NB4 (cell line): ENCODE data around the gene F8.
"Not testable (repeated sequence)": the region's sequence is repeated elsewhere in the genome, so short reads cannot be mapped to it uniquely, and the experiment has no call there.

Source experiments
- CTCF ChIP-seq: IDR thresholded peaks from one replicate; pipeline ENCODE4 v1.5.1; 2012; ENCODE audit warnings: low read depth, low read length
- POLR2A ChIP-seq: IDR thresholded peaks from 2 replicates; pipeline ENCODE4 v1.6.1; 2011; ENCODE audit warnings: mild to moderate bottlenecking; ENCODE audit not compliant: insufficient read length; ENCODE audit errors: extremely low read depth
- TF ChIP-seq, protein P1 (sequence below): IDR thresholded peaks from 2 replicates; pipeline ENCODE4 v1.6.1; 2011; ENCODE audit warnings: low read depth, low read length

GRCh38 chrX:154868522-154868921 lies 154.0 kb downstream of the F8 start:
- TF ChIP-seq CTCF, POLR2A: not testable (repeated sequence)
- TF ChIP-seq, protein P1, sequence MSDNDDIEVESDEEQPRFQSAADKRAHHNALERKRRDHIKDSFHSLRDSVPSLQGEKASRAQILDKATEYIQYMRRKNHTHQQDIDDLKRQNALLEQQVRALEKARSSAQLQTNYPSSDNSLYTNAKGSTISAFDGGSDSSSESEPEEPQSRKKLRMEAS: not testable (repeated sequence)
